ENCODE measurements around the gene CAPRIN1.
"Not testable (repeated sequence)": the region's sequence is repeated elsewhere in the genome, so short reads cannot be mapped to it uniquely, and the experiment has no call there.

The CAPRIN1 gene

DNA sequence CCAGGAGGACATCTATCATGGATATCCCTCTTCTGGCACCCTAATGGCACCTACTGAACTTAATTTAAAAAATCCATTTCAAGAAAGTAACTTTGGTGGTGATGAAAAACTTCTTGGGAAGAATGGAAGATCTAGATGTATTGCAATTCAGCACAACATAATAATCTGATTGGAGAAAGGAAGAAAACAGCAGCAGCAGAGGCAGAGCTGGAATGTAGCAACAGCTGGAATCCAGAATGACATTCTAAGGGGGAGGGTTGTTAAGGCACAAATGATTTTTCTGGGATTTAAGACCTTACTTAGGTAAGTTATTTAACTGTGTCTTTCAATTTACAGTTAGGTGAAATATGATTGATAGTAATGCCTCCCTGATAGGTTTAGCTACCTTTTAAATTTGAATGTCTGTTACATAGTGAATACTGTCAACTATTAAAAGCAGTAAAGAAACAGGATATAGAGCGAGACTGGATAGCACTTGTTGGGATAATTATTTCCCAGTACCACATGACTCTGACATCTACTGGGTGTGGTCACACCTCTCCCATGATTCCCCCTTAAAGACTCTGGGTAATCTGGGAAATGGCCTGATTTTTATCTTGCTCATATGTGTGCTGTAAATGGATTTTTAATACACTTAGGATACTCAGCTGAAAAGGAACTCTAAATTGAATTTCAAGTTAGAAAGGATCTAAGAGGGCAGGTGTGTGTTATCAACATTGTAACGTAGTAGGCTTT is 11.7 kb downstream of the CAPRIN1 start:
- no peak overlapping the region for H3K4me3 ChIP-seq (ENCODE audit: low read depth, low read length)
- no peak for DNase-seq (ENCODE audit: low read depth)
- TF ChIP-seq, protein P1, sequence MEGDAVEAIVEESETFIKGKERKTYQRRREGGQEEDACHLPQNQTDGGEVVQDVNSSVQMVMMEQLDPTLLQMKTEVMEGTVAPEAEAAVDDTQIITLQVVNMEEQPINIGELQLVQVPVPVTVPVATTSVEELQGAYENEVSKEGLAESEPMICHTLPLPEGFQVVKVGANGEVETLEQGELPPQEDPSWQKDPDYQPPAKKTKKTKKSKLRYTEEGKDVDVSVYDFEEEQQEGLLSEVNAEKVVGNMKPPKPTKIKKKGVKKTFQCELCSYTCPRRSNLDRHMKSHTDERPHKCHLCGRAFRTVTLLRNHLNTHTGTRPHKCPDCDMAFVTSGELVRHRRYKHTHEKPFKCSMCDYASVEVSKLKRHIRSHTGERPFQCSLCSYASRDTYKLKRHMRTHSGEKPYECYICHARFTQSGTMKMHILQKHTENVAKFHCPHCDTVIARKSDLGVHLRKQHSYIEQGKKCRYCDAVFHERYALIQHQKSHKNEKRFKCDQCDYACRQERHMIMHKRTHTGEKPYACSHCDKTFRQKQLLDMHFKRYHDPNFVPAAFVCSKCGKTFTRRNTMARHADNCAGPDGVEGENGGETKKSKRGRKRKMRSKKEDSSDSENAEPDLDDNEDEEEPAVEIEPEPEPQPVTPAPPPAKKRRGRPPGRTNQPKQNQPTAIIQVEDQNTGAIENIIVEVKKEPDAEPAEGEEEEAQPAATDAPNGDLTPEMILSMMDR (IDR thresholded peaks at IDR 0.05; ENCODE audit: low read depth, low read length, missing control alignments), result no peak

DNA sequence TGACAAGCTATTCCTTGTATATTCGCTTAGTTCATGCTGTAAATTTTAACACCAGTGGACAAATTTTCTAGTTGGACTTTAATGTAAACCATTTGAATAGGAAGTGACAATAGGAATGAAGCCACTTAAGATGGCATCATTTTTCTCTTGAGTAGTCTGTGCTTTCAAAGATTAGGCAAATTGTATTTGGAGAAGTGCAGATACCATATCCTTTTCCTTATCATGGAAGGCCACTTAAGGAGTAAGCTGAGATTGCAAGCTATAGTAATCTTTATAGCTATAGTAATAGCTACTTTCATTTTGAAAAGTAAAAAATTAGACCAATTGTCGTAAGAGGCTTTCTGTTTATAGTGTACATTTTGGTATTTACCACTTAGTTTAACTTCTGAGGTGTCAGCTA is 12.8 kb downstream of the CAPRIN1 start:
- TF ChIP-seq, protein P1 (IDR thresholded peaks at IDR 0.05; ENCODE audit: low read depth, low read length, missing control alignments), result no peak
- no peak overlapping the region for H3K4me3 ChIP-seq (ENCODE audit: low read depth, low read length)
- DNase-seq (ENCODE audit: low read depth), result no peak

DNA sequence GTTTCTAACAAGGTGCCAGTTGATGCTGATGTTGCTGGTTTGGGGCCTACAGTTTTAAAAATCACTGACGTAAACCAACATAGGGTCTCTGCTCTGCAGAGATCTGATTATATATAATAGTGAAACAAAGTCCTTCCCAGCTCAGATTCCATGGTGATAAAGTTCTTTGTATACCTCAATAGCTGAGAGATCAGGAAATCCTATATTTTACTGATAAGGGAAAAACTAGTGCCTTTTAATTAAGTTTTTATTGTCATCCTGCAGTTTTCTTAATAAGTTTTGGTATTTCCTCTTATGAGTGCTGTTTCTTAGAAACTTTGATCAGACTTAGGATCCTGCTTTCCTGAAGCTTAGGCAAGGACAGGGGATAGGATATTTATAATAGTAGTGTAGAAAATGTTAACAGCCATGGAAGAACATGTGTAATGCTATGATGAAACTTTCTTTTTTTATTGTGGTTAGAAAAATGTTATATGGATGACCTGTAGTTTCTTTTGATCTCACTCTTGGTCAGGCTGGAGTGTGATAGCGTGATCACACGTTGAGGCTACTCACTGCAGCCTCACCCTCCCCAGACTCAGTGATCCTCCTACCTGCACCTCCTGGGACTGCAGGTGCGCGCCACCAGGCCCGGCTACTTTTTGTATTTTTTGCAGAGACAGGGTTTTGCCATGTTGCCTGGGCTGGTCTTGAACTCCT is 14.1 kb downstream of the CAPRIN1 start:
- no peak for DNase-seq (ENCODE audit: low read depth)
- TF ChIP-seq, protein P1 (IDR thresholded peaks at IDR 0.05; ENCODE audit: low read depth, low read length, missing control alignments), result peak; percentile 39
- no peak overlapping the region for H3K4me3 ChIP-seq (ENCODE audit: low read depth, low read length)

DNA sequence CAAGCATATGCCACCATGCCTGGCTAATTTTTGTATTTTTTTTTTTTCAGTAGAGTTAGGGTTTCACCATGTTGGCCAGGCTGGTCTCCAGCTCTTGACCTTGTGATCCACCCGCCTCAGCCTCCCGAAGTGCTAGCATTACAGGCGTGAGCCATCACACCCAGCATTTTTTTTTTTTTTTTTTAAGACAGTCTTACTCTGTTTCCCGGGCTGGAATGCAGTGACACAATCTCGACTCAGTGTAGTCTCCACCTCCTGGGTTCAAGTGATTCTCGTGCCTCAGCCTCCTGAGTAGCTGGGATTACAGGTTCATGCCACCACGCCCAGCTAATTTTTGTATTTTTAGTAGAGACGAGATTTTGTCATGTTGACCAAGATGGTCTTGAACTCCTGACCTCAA is 15.2 kb downstream of the CAPRIN1 start:
- DNase-seq (ENCODE audit: low read depth); H3K4me3 ChIP-seq (ENCODE audit: low read depth, low read length): not testable (repeated sequence)

DNA sequence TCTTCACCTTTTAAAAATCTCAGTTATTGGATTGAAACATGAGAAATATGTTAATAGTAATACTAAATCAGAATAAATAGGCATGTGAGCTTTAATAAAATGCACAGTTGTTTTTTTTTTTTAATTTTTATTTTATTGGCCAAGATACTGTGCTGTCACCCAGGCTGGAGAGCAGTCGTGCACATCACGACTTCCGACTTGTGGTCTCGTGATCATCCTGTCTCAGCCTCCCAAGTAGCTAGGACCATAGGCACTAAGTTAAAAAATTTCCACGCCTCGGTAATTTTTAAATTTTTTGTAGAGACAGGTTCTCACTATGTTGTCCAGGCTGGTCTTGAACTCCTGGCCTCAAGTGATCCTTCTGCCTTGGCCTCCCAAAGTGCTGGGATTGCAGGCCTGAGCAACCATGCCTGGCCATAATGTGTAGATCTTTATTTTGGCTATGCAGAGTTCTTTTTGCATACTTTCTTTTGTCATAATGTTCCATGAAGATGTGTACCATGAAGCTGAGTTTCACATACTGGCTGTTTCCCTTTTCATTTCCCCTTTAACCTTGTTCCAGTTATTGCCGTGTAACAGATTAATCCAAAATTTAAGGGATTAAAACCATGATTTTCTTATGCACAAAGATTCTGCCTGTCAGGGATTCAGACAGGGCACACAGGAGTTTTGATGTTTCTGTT is 16.0 kb downstream of the CAPRIN1 start:
- no peak for DNase-seq (ENCODE audit: low read depth)

DNA sequence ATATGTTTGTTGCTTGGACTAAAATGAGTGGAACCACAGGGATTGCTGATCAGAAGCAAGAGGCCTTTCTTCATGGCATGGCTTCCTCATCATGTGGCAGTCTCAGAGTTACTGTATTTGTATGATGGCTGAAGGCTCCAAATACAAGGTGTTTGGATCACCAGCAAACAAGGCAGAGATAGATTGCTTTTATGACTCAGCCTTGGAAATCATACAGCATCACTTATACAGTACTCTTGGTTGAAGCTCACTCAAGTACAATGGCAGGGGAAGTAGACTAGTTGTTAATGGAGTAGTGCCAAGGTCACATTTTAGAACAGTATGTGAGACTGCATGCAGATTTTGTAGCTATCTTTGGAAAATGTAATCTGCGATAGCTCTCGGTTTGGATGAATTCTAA is 16.6 kb downstream of the CAPRIN1 start:
- TF ChIP-seq, protein P1 (IDR thresholded peaks at IDR 0.05; ENCODE audit: low read depth, low read length, missing control alignments), result no peak
- no peak for DNase-seq (ENCODE audit: low read depth)
- H3K4me3 ChIP-seq (ENCODE audit: low read depth, low read length), result no peak overlapping the region

More for the DNA sequence above, 16.0 kb downstream of the CAPRIN1 start:
- H3K4me3 ChIP-seq (ENCODE audit: low read depth, low read length), result no peak overlapping the region
- TF ChIP-seq, protein P1 (IDR thresholded peaks at IDR 0.05; ENCODE audit: low read depth, low read length, missing control alignments), result no peak

DNA sequence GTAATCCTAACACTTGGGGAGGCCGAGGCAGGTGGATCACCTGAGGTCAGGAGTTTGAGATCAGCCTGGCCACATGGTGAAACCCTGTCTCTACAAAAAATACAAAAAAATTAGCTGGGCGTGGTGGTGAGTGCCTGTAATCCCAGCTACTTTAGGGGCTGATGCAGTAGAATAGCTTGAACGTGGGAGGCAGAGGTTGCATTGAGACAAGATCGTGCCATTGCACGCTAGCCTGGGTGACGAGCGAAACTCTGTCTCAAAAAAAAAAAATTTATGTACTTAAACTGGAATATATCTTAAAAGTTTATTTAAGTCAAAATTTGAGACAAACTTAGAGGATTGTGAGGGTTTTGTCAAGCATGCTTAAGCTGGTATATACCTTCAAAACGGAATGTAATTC is 19.8 kb downstream of the CAPRIN1 start:
- H3K4me3 ChIP-seq (ENCODE audit: low read depth, low read length); DNase-seq (ENCODE audit: low read depth): not testable (repeated sequence)

Measured in GM12864 (cell line).